ENCODE measurements around the gene SPI1. TPM values are rescaled to one million over a fixed set of nuclear protein-coding genes. Genes with fewer than 3 reads are reported as not detected.

Gene SPI1
- total RNA-seq, 1 donor from 2014 or later, result not detected

GRCh38 chr11:47351156-47352126 lies 26.9 kb downstream of the SPI1 start:
- DNase-seq (ENCODE audit: low read depth), result no peak
- TF ChIP-seq CTCF (conservative IDR thresholded peaks at IDR 0.05; ENCODE audit: low read depth, low read length), result no peak
- H3K4me3 ChIP-seq (ENCODE audit: low read depth, low read length), result no peak overlapping the region

GRCh38 chr11:47350315-47350714 lies 28.0 kb downstream of the SPI1 start:
- no peak overlapping the region for H3K4me3 ChIP-seq (ENCODE audit: low read depth, low read length)
- no peak for DNase-seq (ENCODE audit: low read depth)
- TF ChIP-seq CTCF (conservative IDR thresholded peaks at IDR 0.05; ENCODE audit: low read depth, low read length), result no peak

GRCh38 chr11:47349521-47350095 lies 28.7 kb downstream of the SPI1 start:
- no peak overlapping the region for H3K4me3 ChIP-seq (ENCODE audit: low read depth, low read length)
- DNase-seq (ENCODE audit: low read depth), result no peak
- TF ChIP-seq CTCF (conservative IDR thresholded peaks at IDR 0.05; ENCODE audit: low read depth, low read length), result no peak

GRCh38 chr11:47348859-47349258 lies 29.5 kb downstream of the SPI1 start:
- DNase-seq (ENCODE audit: low read depth), result no peak

GRCh38 chr11:47348131-47348802 lies 30.1 kb downstream of the SPI1 start:
- TF ChIP-seq CTCF (conservative IDR thresholded peaks at IDR 0.05; ENCODE audit: low read depth, low read length), result no peak
- no peak overlapping the region for H3K4me3 ChIP-seq (ENCODE audit: low read depth, low read length)
- no peak for DNase-seq (ENCODE audit: low read depth)

More at GRCh38 chr11:47348859-47349258, 29.5 kb downstream of the SPI1 start:
- H3K4me3 ChIP-seq (ENCODE audit: low read depth, low read length), result no peak overlapping the region
- peak; percentile 54 for TF ChIP-seq CTCF (conservative IDR thresholded peaks at IDR 0.05; ENCODE audit: low read depth, low read length)

- no peak for TF ChIP-seq CTCF (conservative IDR thresholded peaks at IDR 0.05; ENCODE audit: low read depth, low read length)
Measured at GRCh38 chr11:47347137-47347536, 31.2 kb downstream of the SPI1 start.

More at GRCh38 chr11:47347137-47347536, 31.2 kb downstream of the SPI1 start:
- no peak for DNase-seq (ENCODE audit: low read depth)
- no peak overlapping the region for H3K4me3 ChIP-seq (ENCODE audit: low read depth, low read length)
